NCI-H2029 treated with DMSO at 0.1 percent for 48 hours (cell line): ENCODE results near the gene CEP120.
"Not testable (repeated sequence)": the region's sequence is repeated elsewhere in the genome, so short reads cannot be mapped to it uniquely, and the experiment has no call there.

Experiments used
- DNase-seq: peaks from one replicate; lab custom pipeline; 2025; lab: John Stamatoyannopoulos, UW

CEP120 gene

GRCh38 chr5:123387313-123387712 lies 35.9 kb downstream of the CEP120 start:
- DNase-seq: no peak

- DNase-seq: no peak
Measured at GRCh38 chr5:123382252-123382651, 41.0 kb downstream of the CEP120 start.

GRCh38 chr5:123371575-123372179 lies 51.5 kb downstream of the CEP120 start:
- DNase-seq: peak; percentile 2

- no peak for DNase-seq
Measured at GRCh38 chr5:123369371-123369968, 53.7 kb downstream of the CEP120 start.

- no peak for DNase-seq
Measured at GRCh38 chr5:123367739-123368138, 55.5 kb downstream of the CEP120 start.

GRCh38 chr5:123365156-123365555 lies 58.0 kb downstream of the CEP120 start:
- DNase-seq: no peak

GRCh38 chr5:123364441-123365155 lies 58.6 kb downstream of the CEP120 start:
- DNase-seq: no peak

GRCh38 chr5:123360910-123361309 lies 62.3 kb downstream of the CEP120 start:
- DNase-seq: no peak

- DNase-seq: no peak
Measured at GRCh38 chr5:123360201-123360571, 63.0 kb downstream of the CEP120 start.

GRCh38 chr5:123359454-123360200 lies 63.6 kb downstream of the CEP120 start:
- DNase-seq: no peak

- no peak for DNase-seq
Measured at GRCh38 chr5:123358751-123359150, 64.5 kb downstream of the CEP120 start.

- no peak for DNase-seq
Measured at GRCh38 chr5:123358304-123358703, 64.9 kb downstream of the CEP120 start.

- DNase-seq: no peak
Measured at GRCh38 chr5:123351820-123352219, 71.4 kb downstream of the CEP120 start.

GRCh38 chr5:123351240-123351639 lies 72.0 kb downstream of the CEP120 start:
- DNase-seq: no peak

GRCh38 chr5:123350742-123351141 lies 72.5 kb downstream of the CEP120 start:
- DNase-seq: no peak

- peak; percentile 19 for DNase-seq
Measured at GRCh38 chr5:123344816-123345426, 78.3 kb downstream of the CEP120 start.

GRCh38 chr5:123340928-123341327 lies 82.3 kb downstream of the CEP120 start:
- no peak for DNase-seq

- not testable (repeated sequence) for DNase-seq
Measured at GRCh38 chr5:123308377-123308776, 114.8 kb downstream of the CEP120 start.

GRCh38 chr5:123305751-123306150 lies 117.5 kb downstream of the CEP120 start:
- DNase-seq: no peak

GRCh38 chr5:123304777-123305316 lies 118.4 kb downstream of the CEP120 start:
- no peak for DNase-seq

GRCh38 chr5:123303802-123304201 lies 119.4 kb downstream of the CEP120 start:
- no peak for DNase-seq

- no peak for DNase-seq
Measured at GRCh38 chr5:123300266-123300665, 122.9 kb downstream of the CEP120 start.
